HepG2 (cell line): ENCODE measurements around the gene SEMA3F. TPM values are rescaled to one million over a fixed set of nuclear protein-coding genes. Genes with fewer than 3 reads are reported as not detected.

Experiments used
- ARID4A ChIP-seq: sonication (generic); formaldehyde crosslinking; IDR thresholded peaks from 2 replicates; pipeline ENCODE4 v1.5.0; 2020; ENCODE audit warnings: mild to moderate bottlenecking, missing genetic modification reagents, borderline replicate concordance
- DMTF1 ChIP-seq: sonication (generic); formaldehyde crosslinking; IDR thresholded peaks from 2 replicates; pipeline ENCODE4 v1.4.0; 2020; ENCODE audit warnings: mild to moderate bottlenecking, missing genetic modification reagents
- HNF4A ChIP-seq: sonication (generic); formaldehyde crosslinking; IDR thresholded peaks from 2 replicates; pipeline ENCODE4 v1.4.0; 2020; ENCODE audit warnings: missing genetic modification reagents
- KAT7 ChIP-seq: IDR thresholded peaks from 2 replicates; pipeline ENCODE4 v1.6.1; 2018; ENCODE audit warnings: borderline replicate concordance, missing compliant biosample characterization
- MNT ChIP-seq: fragments of 450-650 bp; IDR thresholded peaks from 2 replicates; pipeline ENCODE4 v1.6.1; 2016
- NONO ChIP-seq, 2 experiments: fragments of 450-650 bp in 1 of 2; sonication (generic) in 1 of 2; formaldehyde crosslinking in 1 of 2; IDR thresholded peaks in 1 of 2; conservative IDR thresholded peaks in 1 of 2; 2 replicates each; pipeline versions ENCODE4 v1.6.1 to v1.8.0; 2017 to 2022; ENCODE audit warnings: mild to moderate bottlenecking in 1 of 2, missing genetic modification reagents in 1 of 2, moderate library complexity in 1 of 2
- RCOR2 ChIP-seq: IDR thresholded peaks from 2 replicates; pipeline ENCODE4 v1.6.1; 2016; ENCODE audit warnings: missing biosample characterization, missing genetic modification reagents
- THRA ChIP-seq: sonication (generic); formaldehyde crosslinking; IDR thresholded peaks from 2 replicates; pipeline ENCODE4 v1.4.0; 2020; ENCODE audit warnings: missing genetic modification reagents, borderline replicate concordance
- ZC3H4 ChIP-seq: sonication (generic); formaldehyde crosslinking; IDR thresholded peaks from 2 replicates; pipeline ENCODE4 v1.4.0; 2020; ENCODE audit warnings: missing genetic modification reagents, borderline replicate concordance
- ZIK1 ChIP-seq: sonication (generic); formaldehyde crosslinking; IDR thresholded peaks from 2 replicates; pipeline ENCODE4 v1.5.0; 2020; ENCODE audit warnings: mild to moderate bottlenecking, low read depth, missing genetic modification reagents, borderline replicate concordance
- ZNF251 ChIP-seq: sonication (generic); formaldehyde crosslinking; IDR thresholded peaks from 2 replicates; pipeline ENCODE4 v1.9.0; 2021; ENCODE audit warnings: mild to moderate bottlenecking, missing genetic modification reagents
- ZNF574 ChIP-seq: sonication (generic); formaldehyde crosslinking; IDR thresholded peaks from 2 replicates; pipeline ENCODE4 v1.4.0; 2020; ENCODE audit warnings: missing genetic modification reagents
- ZSCAN20 ChIP-seq: sonication (generic); formaldehyde crosslinking; IDR thresholded peaks from 2 replicates; pipeline ENCODE4 v1.4.0; 2020; ENCODE audit warnings: missing genetic modification reagents, mild to moderate bottlenecking, borderline replicate concordance
- polyA plus RNA-seq, 8 experiments: library from polyadenylated mRNA; depleted of rRNA in 3 of 8; stranded (reverse) in 7 of 8; unstranded in 1 of 8; fragments of >200 nt; fragmentation: Illumina TruSeq in 4 of 8; extraction: Trizol in 4 of 8; gene quantifications; 2 replicates each; pipeline versions ENCODE4 v1.2.1 to v1.2.3, GENCODE V29; 2011 to 2016; ENCODE audit warnings: low read depth in 4 of 8, missing spikeins in 1 of 8, mixed read lengths in 1 of 8; ENCODE audit not compliant: insufficient read depth in 1 of 8
- total RNA-seq, 5 experiments: library from RNA; depleted of rRNA; stranded (reverse); fragments of >200 nt; fragmentation: Illumina TruSeq; extraction: Trizol; gene quantifications; 2 replicates each; pipeline ENCODE4 v1.2.3, GENCODE V29; 2016; ENCODE audit warnings: low read depth in 1 of 5

Gene SEMA3F
- total and polyA plus RNA-seq, 2 of the 13 experiments (the other 11 are each of a cell fraction or from before 2014, with no cell fraction given): 7.6 to 17.2 TPM

GRCh38 chr3:50235716-50236483 lies 80.8 kb downstream of the SEMA3F start, which contains the start of gene GNAI2 (continued):
- TF ChIP-seq THRA: no peak
- TF ChIP-seq ZC3H4 (CRISPR knock-in tag): no peak
- no peak for TF ChIP-seq ZSCAN20 (CRISPR knock-in tag)
- 0 out of 2 replicates have a peak, but pooled peaks have one; percentile 59 for TF ChIP-seq ZIK1 (CRISPR knock-in tag)
- TF ChIP-seq DMTF1 (CRISPR knock-in tag): no peak
- no peak for TF ChIP-seq ZNF251 (CRISPR knock-in tag)
- peak; percentile 78 for TF ChIP-seq ZNF574 (CRISPR knock-in tag)
- TF ChIP-seq HNF4A: no peak
- no peak for TF ChIP-seq RCOR2 (CRISPR knock-in tag)
- no peak for TF ChIP-seq KAT7 (CRISPR knock-in tag)
- peak; percentile 77 for TF ChIP-seq MNT
- peak; percentile 67; the same call in 1 of the 2 replicates for TF ChIP-seq ARID4A
- TF ChIP-seq NONO (IDR thresholded peaks at IDR 0.05): no peak
- 0 out of 2 replicates have a peak, but pooled peaks have one; percentile 29 for TF ChIP-seq NONO (CRISPR knock-in tag; conservative IDR thresholded peaks at IDR 0.05)
